GM20431 (cell line): Measurements from ENCODE around the gene REP15.
"Not testable (repeated sequence)": the region's sequence is repeated elsewhere in the genome, so short reads cannot be mapped to it uniquely, and the experiment has no call there.

Experiments
- in situ Hi-C: fragments of 300-500 bp; cut with MseI, MboI; formaldehyde crosslinking; loops from one replicate; pipeline ENCODE4 v1.15.0; 2020; ENCODE audit warnings: low sequenced_read_pairs; ENCODE audit not compliant: unreplicated experiment

The REP15 gene

GRCh38 chr12:27745734-27746133 is 49.5 kb downstream of the REP15 start:
- in situ Hi-C loops: not testable (repeated sequence)
